Measurements from ENCODE around the gene TMEM161A.

GRCh38 chr19:19121371-19121770 lies 16.9 kb downstream of the TMEM161A start:
- TF ChIP-seq POLR2A (IDR thresholded peaks at IDR 0.05) = no peak
- TF ChIP-seq CTCF (IDR thresholded peaks at IDR 0.05) = no peak
- TF ChIP-seq EP300 (IDR thresholded peaks at IDR 0.05; ENCODE audit: low read depth) = no peak
